T-helper 1 cell treated with Interleukin-12 subunit alpha and Interleukin-12 subunit beta and Interleukin-4 antibody, amounts not matched to agents 30 μg/mL and 1 μg/mL, for 36 hours (primary cell): ENCODE data around the gene PACS2.

Experiments
- H3K27ac Mint-ChIP-seq: one replicate; pipeline ENCODE4 v1.8.0; 2021; ENCODE audit warnings: mild to moderate bottlenecking, mixed read lengths
- H3K27me3 Mint-ChIP-seq: one replicate; pipeline ENCODE4 v1.8.0; 2021; ENCODE audit warnings: low read depth, mixed read lengths
- H3K36me3 Mint-ChIP-seq: one replicate; pipeline ENCODE4 v1.8.0; 2021; ENCODE audit warnings: low read depth, mixed read lengths
- H3K4me1 Mint-ChIP-seq: one replicate; pipeline ENCODE4 v1.8.0; 2021; ENCODE audit warnings: low read depth, mixed read lengths
- H3K4me3 Mint-ChIP-seq: one replicate; pipeline ENCODE4 v1.8.0; 2021; ENCODE audit warnings: mild to moderate bottlenecking, moderate library complexity, mixed read lengths
- H3K9me3 Mint-ChIP-seq: one replicate; pipeline ENCODE4 v1.8.0; 2021; ENCODE audit warnings: mixed read lengths

Gene PACS2

GRCh38 chr14:105383083-105383730 is 68.7 kb downstream of the PACS2 start:
- Mint-ChIP-seq H3K27ac (no peak overlapping the region), H3K27me3 (no peaks in the 10 kb centered on the region), H3K36me3 (no peaks in the 10 kb centered on the region), H3K4me3 (no peak overlapping the region), H3K4me1 (no peaks in the 10 kb centered on the region), H3K9me3 (no peaks in the 10 kb centered on the region)

GRCh38 chr14:105384041-105384557 is 69.6 kb downstream of the PACS2 start:
- no peaks in the 10 kb centered on the region for H3K9me3 Mint-ChIP-seq
- peaks cover 2% of the 10 kb centered on the region for H3K36me3 Mint-ChIP-seq
- no peak overlapping the region for H3K27ac Mint-ChIP-seq
- H3K4me3 Mint-ChIP-seq: no peak overlapping the region
- no peaks in the 10 kb centered on the region for H3K27me3 Mint-ChIP-seq
- H3K4me1 Mint-ChIP-seq: no peaks in the 10 kb centered on the region

- Mint-ChIP-seq H3K9me3 (no peaks in the 10 kb centered on the region), H3K4me3 (no peak overlapping the region), H3K27me3 (no peaks in the 10 kb centered on the region), H3K36me3 (peaks cover 2% of the 10 kb centered on the region), H3K27ac (no peak overlapping the region), H3K4me1 (no peaks in the 10 kb centered on the region)
These were observed 70.2 kb downstream of the PACS2 start for GRCh38 chr14:105384605-105385321.

- Mint-ChIP-seq H3K4me1 (peaks cover 3% of the 10 kb centered on the region), H3K27ac (no peak overlapping the region), H3K4me3 (no peak overlapping the region), H3K27me3 (no peaks in the 10 kb centered on the region), H3K9me3 (no peaks in the 10 kb centered on the region), H3K36me3 (peaks cover 2% of the 10 kb centered on the region)
These were observed 70.7 kb downstream of the PACS2 start for GRCh38 chr14:105385322-105385637.

- peaks cover 2% of the 10 kb centered on the region for H3K36me3 Mint-ChIP-seq
- H3K4me3 Mint-ChIP-seq: no peak overlapping the region
- H3K27me3 Mint-ChIP-seq: no peaks in the 10 kb centered on the region
- no peaks in the 10 kb centered on the region for H3K9me3 Mint-ChIP-seq
- peaks cover 3% of the 10 kb centered on the region for H3K4me1 Mint-ChIP-seq
- H3K27ac Mint-ChIP-seq: no peak overlapping the region
These were observed 71.3 kb downstream of the PACS2 start for GRCh38 chr14:105385698-105386365.

GRCh38 chr14:105386581-105387529 is 72.3 kb downstream of the PACS2 start:
- Mint-ChIP-seq H3K9me3 (no peaks in the 10 kb centered on the region), H3K27me3 (no peaks in the 10 kb centered on the region), H3K36me3 (peaks cover 2% of the 10 kb centered on the region), H3K27ac (no peak overlapping the region), H3K4me1 (peaks cover 3% of the 10 kb centered on the region), H3K4me3 (no peak overlapping the region)

GRCh38 chr14:105387530-105387922 is 73.0 kb downstream of the PACS2 start:
- Mint-ChIP-seq H3K4me1 (peaks cover 3% of the 10 kb centered on the region), H3K4me3 (no peak overlapping the region)

GRCh38 chr14:105388110-105388951 is 73.8 kb downstream of the PACS2 start:
- no peaks in the 10 kb centered on the region for H3K9me3 Mint-ChIP-seq
- H3K27ac Mint-ChIP-seq: peak overlapping the region; percentile 45
- H3K4me1 Mint-ChIP-seq: peaks cover 3% of the 10 kb centered on the region
- H3K27me3 Mint-ChIP-seq: no peaks in the 10 kb centered on the region
- no peak overlapping the region for H3K4me3 Mint-ChIP-seq
- peaks cover 2% of the 10 kb centered on the region for H3K36me3 Mint-ChIP-seq

More at GRCh38 chr14:105387530-105387922, 73.0 kb downstream of the PACS2 start:
- no peaks in the 10 kb centered on the region for H3K27me3 Mint-ChIP-seq
- H3K9me3 Mint-ChIP-seq: no peaks in the 10 kb centered on the region
- no peak overlapping the region for H3K27ac Mint-ChIP-seq
- peaks cover 2% of the 10 kb centered on the region for H3K36me3 Mint-ChIP-seq

GRCh38 chr14:105388976-105389375 is 74.4 kb downstream of the PACS2 start:
- Mint-ChIP-seq H3K27me3 (no peaks in the 10 kb centered on the region), H3K9me3 (no peaks in the 10 kb centered on the region), H3K27ac (no peak overlapping the region), H3K4me1 (peaks cover 3% of the 10 kb centered on the region), H3K4me3 (no peak overlapping the region), H3K36me3 (peaks cover 2% of the 10 kb centered on the region)

GRCh38 chr14:105389534-105389933 is 75.0 kb downstream of the PACS2 start:
- Mint-ChIP-seq H3K4me3 (no peak overlapping the region), H3K27ac (no peak overlapping the region), H3K9me3 (no peaks in the 10 kb centered on the region), H3K36me3 (peaks cover 2% of the 10 kb centered on the region), H3K4me1 (peaks cover 3% of the 10 kb centered on the region), H3K27me3 (no peaks in the 10 kb centered on the region)

- H3K4me3 Mint-ChIP-seq: no peak overlapping the region
- no peaks in the 10 kb centered on the region for H3K9me3 Mint-ChIP-seq
- H3K36me3 Mint-ChIP-seq: peaks cover 2% of the 10 kb centered on the region
- no peaks in the 10 kb centered on the region for H3K27me3 Mint-ChIP-seq
- peak overlapping the region; percentile 49 for H3K27ac Mint-ChIP-seq
- peaks cover 3% of the 10 kb centered on the region for H3K4me1 Mint-ChIP-seq
These were observed 75.7 kb downstream of the PACS2 start for GRCh38 chr14:105389976-105390848.

- peaks cover 2% of the 10 kb centered on the region for H3K36me3 Mint-ChIP-seq
- no peaks in the 10 kb centered on the region for H3K27me3 Mint-ChIP-seq
- H3K4me1 Mint-ChIP-seq: peaks cover 3% of the 10 kb centered on the region
- no peak overlapping the region for H3K27ac Mint-ChIP-seq
- no peak overlapping the region for H3K4me3 Mint-ChIP-seq
- no peaks in the 10 kb centered on the region for H3K9me3 Mint-ChIP-seq
These were observed 76.4 kb downstream of the PACS2 start for GRCh38 chr14:105390849-105391500.
